ENCODE data around the gene GXYLT1. TPM values are rescaled to one million over a fixed set of nuclear protein-coding genes. Genes with fewer than 3 reads are reported as not detected.
"Not testable (repeated sequence)": the region's sequence is repeated elsewhere in the genome, so short reads cannot be mapped to it uniquely, and the experiment has no call there.

The GXYLT1 gene
- total and polyA plus RNA-seq, 3 donors from 2014 or later = 13.7 to 29.9 (median 28.5) TPM

- Histone ChIP-seq H3K4me3 (no peak overlapping the region), H3K27me3 (no peaks in the 10 kb centered on the region), H3K4me1 (no peaks in the 10 kb centered on the region), H3K27ac (no peak overlapping the region), H3K36me3 (ENCODE audit: low read depth, missing control alignments) (no peaks in the 10 kb centered on the region), H3K9me3 (no peaks in the 10 kb centered on the region)
- intact Hi-C loops (cut with DNase I; ENCODE audit: low total_unique reads) = no loop called here
- WGBS, 2 donors = 66 to 67% methylated on average over 5 of the region's 5 CpGs
- DNase-seq = no peak
- TF ChIP-seq POLR2A (IDR thresholded peaks at IDR 0.05) = no peak
Observed at GRCh38 chr12:42124764-42125387, 19.8 kb downstream of the GXYLT1 start.

GRCh38 chr12:42119085-42119633, 25.5 kb downstream of the GXYLT1 start:
- Histone ChIP-seq H3K27ac (no peak overlapping the region), H3K36me3 (ENCODE audit: low read depth, missing control alignments) (no peaks in the 10 kb centered on the region), H3K4me1 (no peaks in the 10 kb centered on the region), H3K27me3 (no peaks in the 10 kb centered on the region), H3K4me3 (no peak overlapping the region), H3K9me3 (no peaks in the 10 kb centered on the region)
- TF ChIP-seq CTCF (IDR thresholded peaks at IDR 0.05) (no peak), POLR2A (IDR thresholded peaks at IDR 0.05) (no peak)
- intact Hi-C loops (cut with DNase I; ENCODE audit: low total_unique reads) = no loop called here
- 64 to 81% methylated on average over 2 of the region's 2 CpGs for WGBS, 2 donors
- no peak for DNase-seq

GRCh38 chr12:42118136-42118879, 26.4 kb downstream of the GXYLT1 start:
- WGBS, 2 donors = 88 to 91% methylated on average over 5 of the region's 5 CpGs
- H3K27me3 ChIP-seq = no peaks in the 10 kb centered on the region
- DNase-seq = no peak
- intact Hi-C loops (cut with DNase I; ENCODE audit: low total_unique reads) = no loop called here
- no peak overlapping the region for H3K27ac ChIP-seq
- no peaks in the 10 kb centered on the region for H3K4me1 ChIP-seq
- no peaks in the 10 kb centered on the region for H3K9me3 ChIP-seq
- H3K4me3 ChIP-seq = no peak overlapping the region
- TF ChIP-seq CTCF (IDR thresholded peaks at IDR 0.05) (no peak), POLR2A (IDR thresholded peaks at IDR 0.05) (no peak)
- no peaks in the 10 kb centered on the region for H3K36me3 ChIP-seq (ENCODE audit: low read depth, missing control alignments)

GRCh38 chr12:42109031-42109430, 35.6 kb downstream of the GXYLT1 start:
- no peak for DNase-seq
- TF ChIP-seq POLR2A (IDR thresholded peaks at IDR 0.05) (no peak), CTCF (IDR thresholded peaks at IDR 0.05) (no peak)
- Histone ChIP-seq H3K4me3 (no peak overlapping the region), H3K36me3 (ENCODE audit: low read depth, missing control alignments) (no peaks in the 10 kb centered on the region), H3K27me3 (no peaks in the 10 kb centered on the region), H3K27ac (no peak overlapping the region), H3K4me1 (no peaks in the 10 kb centered on the region), H3K9me3 (no peaks in the 10 kb centered on the region)
- intact Hi-C loops (cut with DNase I; ENCODE audit: low total_unique reads) = no loop called here
- WGBS, 2 donors = 63 to 70% methylated on average over 3 of the region's 3 CpGs

- 97 to 98% methylated on average over 4 of the region's 4 CpGs for WGBS, 2 donors
- H3K27ac ChIP-seq; H3K4me1 ChIP-seq; H3K36me3 ChIP-seq (ENCODE audit: low read depth, missing control alignments); H3K9me3 ChIP-seq; intact Hi-C loops (cut with DNase I; ENCODE audit: low total_unique reads); H3K4me3 ChIP-seq; DNase-seq; H3K27me3 ChIP-seq: not testable (repeated sequence)
Observed at GRCh38 chr12:42106791-42107190, 37.9 kb downstream of the GXYLT1 start.

All from testis (tissue), 3 donors.